ENCODE results near the gene CLEC2L.

The CLEC2L gene

DNA sequence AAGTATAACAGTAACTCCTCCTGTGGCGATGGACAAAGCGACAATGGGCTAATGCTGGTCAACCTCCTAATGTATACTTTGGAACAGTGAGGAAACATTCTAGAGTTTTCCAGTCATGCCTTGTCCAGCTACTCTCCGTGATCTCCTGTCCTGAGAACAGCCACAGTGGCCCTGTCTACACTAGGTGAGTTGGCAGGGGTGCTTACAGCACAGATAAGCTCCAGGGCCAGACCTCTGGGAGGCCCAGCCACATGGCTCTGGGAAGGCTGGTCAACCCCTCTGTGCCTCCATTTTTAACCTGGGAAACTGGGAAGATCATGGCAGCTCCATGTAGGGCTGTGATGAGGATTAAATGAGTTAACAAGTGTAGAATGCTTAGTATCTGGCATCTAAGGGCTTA, 57.0 kb downstream of the CLEC2L start:
- no peak for DNase-seq (ENCODE audit: low spot score)
- TF ChIP-seq, protein P1, sequence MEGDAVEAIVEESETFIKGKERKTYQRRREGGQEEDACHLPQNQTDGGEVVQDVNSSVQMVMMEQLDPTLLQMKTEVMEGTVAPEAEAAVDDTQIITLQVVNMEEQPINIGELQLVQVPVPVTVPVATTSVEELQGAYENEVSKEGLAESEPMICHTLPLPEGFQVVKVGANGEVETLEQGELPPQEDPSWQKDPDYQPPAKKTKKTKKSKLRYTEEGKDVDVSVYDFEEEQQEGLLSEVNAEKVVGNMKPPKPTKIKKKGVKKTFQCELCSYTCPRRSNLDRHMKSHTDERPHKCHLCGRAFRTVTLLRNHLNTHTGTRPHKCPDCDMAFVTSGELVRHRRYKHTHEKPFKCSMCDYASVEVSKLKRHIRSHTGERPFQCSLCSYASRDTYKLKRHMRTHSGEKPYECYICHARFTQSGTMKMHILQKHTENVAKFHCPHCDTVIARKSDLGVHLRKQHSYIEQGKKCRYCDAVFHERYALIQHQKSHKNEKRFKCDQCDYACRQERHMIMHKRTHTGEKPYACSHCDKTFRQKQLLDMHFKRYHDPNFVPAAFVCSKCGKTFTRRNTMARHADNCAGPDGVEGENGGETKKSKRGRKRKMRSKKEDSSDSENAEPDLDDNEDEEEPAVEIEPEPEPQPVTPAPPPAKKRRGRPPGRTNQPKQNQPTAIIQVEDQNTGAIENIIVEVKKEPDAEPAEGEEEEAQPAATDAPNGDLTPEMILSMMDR (IDR thresholded peaks at IDR 0.05; ENCODE audit: extremely low read depth, missing control alignments) = no peak

DNA sequence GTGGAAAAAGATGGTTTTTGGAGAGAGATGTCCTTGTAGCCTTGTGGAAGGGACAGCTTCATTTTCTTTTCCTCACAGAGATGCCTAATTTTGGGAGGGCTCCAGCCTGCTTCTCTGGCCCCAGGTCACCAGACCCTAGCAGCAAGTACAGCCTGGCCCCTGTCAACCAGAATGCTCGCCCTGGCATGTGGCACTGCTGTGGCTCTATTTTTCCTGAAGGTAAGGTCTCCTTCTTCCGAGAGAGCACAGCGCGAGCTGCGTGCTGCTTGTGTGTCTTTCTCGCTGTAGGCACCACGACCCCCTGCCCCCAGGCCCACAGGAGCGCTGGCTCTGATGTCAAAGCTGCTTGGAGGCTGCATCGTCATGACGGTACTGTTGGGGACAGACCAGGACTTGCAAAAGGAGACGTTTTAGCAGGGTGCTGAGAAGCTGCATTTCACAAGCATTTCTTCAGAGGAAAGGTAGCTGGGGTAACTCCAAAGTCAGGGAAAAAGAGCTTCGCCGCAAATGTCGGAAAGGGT, 58.7 kb downstream of the CLEC2L start:
- no peak for DNase-seq (ENCODE audit: low spot score)
- TF ChIP-seq, protein P1 (IDR thresholded peaks at IDR 0.05; ENCODE audit: extremely low read depth, missing control alignments) = no peak

DNA sequence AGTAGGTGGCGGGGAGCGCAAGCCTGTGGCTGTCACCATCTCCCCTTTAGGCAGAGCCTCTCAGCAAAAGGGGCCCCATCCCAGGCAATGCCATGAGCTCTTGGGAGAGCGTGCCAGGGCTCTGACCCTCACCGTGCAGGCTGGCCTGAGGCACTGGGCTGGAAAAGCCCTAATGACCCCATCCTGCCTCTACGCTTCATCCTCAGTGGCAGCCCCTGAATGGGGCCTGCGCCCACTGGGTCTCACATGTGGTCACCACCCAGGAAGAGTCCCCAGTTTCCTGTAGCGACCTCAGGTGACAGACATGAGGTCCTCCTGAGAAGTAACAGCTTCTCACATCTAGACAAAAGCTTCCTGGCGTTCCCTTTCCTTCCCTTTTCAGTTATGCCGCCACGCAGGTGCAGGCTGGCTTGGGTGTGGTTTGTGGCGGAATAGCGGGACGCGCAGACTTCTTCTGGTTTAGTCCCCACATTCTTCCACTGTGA, 59.2 kb downstream of the CLEC2L start:
- DNase-seq (ENCODE audit: low spot score) = no peak
- TF ChIP-seq, protein P1 (IDR thresholded peaks at IDR 0.05; ENCODE audit: extremely low read depth, missing control alignments) = no peak

DNA sequence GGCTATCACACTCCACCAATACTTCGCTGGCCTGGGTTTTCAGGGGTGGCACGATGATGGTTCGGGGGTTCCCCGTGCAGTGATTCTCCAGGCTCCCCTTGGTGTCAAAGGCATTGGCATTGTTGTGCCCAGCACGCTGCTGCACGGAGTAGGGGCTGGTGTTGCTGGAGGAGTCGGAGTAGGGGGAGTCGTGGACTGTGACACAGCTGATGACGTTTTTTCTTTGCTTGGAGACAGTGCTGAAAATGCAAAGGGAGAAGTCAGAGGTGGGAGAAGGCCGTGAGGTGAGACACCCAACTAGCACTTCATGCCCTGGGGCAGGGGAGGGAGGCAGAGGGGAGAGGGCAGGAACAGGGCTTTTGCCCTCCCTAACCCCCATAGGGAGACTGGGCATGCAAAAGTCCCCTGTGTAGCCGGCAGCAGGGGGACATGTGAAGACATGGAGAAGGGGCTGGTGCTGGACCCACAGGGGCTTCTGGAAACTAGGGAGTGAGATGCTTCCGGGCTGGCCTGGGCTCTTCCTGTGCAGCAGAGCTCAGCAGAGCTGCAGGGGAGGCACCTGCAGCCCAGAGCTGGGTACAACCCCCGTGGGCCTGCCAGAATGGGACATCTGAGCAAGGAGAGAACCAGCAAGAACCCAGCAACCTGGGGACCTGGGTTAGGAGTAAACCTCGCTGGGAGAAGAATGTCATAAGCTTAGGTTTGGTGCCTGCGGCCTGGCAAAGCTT, 60.5 kb downstream of the CLEC2L start:
- DNase-seq (ENCODE audit: low spot score) = no peak

DNA sequence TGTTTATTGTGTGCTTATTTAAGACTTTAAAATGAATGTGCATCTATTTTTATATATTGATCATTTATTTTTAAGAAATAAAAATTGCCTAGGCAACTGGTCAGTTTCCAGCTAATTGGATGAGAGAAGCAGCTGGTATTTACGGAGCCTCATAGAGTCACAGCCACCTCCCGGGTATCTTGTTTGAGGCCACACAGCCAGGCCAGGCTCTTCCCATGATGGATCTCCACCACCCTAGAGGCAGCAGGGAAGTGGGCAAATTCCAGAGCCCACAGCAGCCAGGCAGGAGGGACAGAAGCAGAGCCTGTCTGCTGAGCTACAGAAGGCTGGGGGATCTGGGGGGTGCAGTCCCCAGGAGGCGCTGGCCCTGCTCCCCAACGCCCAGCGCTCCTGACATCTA, 61.6 kb downstream of the CLEC2L start:
- TF ChIP-seq, protein P1 (IDR thresholded peaks at IDR 0.05; ENCODE audit: extremely low read depth, missing control alignments) = no peak
- no peak for DNase-seq (ENCODE audit: low spot score)

More for the DNA sequence above, 60.5 kb downstream of the CLEC2L start:
- TF ChIP-seq, protein P1 (IDR thresholded peaks at IDR 0.05; ENCODE audit: extremely low read depth, missing control alignments) = no peak

DNA sequence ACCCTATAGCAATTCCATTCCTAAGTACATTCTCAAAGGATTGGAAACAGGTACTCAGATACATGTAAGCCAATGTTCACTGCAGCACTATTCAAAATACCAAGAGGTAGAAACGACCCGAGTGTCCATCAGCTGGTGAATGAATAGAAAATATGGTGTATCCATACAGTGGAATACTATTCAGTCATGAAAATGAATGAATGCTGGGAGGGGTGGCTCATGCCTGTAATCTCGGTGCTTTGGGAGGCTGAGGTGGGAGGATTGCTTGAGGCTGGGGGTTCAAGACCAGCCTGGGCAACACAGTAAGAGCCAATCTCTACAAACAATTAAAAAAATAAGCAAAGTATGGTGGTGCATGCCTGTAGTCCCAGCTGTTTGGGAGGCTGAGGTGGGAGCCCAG, 62.8 kb downstream of the CLEC2L start:
- DNase-seq (ENCODE audit: low spot score) = no peak
- TF ChIP-seq, protein P1 (IDR thresholded peaks at IDR 0.05; ENCODE audit: extremely low read depth, missing control alignments) = no peak

DNA sequence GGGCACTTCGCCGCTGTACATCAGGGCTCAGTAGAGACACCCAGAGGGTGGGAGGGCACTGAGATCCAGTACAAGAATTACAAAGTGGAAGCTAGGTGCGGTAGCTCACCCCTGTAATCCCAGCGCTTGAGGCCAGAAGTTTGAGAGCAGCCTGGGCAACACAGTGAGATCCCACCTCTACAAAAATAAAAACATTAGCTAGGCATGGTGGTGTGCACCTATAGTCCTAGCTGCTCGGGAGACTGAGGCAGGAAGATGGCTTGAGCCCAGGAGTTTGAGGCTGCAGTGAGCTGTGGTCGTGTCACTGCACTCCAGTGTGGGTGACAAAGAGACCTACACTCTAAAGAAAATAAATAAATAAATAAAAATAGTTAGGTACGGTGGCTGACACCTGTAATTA, 64.0 kb downstream of the CLEC2L start:
- TF ChIP-seq, protein P1 (IDR thresholded peaks at IDR 0.05; ENCODE audit: extremely low read depth, missing control alignments) = no peak
- DNase-seq (ENCODE audit: low spot score) = no peak
